Osteoblast (primary cell): ENCODE data around the gene UNC13C. TPM values are rescaled to one million over a fixed set of nuclear protein-coding genes. Genes with fewer than 3 reads are reported as not detected.

ENCODE experiments used
- DNase-seq: peaks from one replicate; pipeline ENCODE4 v3.0.0; 2011; ENCODE audit warnings: low spot score, mixed read lengths; ENCODE audit not compliant: insufficient read length; ENCODE audit errors: missing footprints
- H2AFZ ChIP-seq: 2 replicates; pipeline ENCODE4 v1.6.0; 2011; ENCODE audit warnings: mild to moderate bottlenecking, low read length
- H3K27ac ChIP-seq: 2 replicates; pipeline ENCODE4 v1.5.1; 2011; ENCODE audit warnings: mild to moderate bottlenecking, low read depth, low read length, moderate library complexity
- H3K27me3 ChIP-seq: 2 replicates; pipeline ENCODE4 v1.6.0; 2012; ENCODE audit warnings: mild to moderate bottlenecking, control low read depth, inconsistent platforms, low read length, moderate library complexity; ENCODE audit not compliant: insufficient read depth
- H3K36me3 ChIP-seq: 2 replicates; pipeline ENCODE4 v1.5.1; 2011; ENCODE audit warnings: mild to moderate bottlenecking, low read length, control low read depth, moderate library complexity; ENCODE audit not compliant: insufficient read depth
- H3K4me1 ChIP-seq: 2 replicates; pipeline ENCODE4 v1.5.1; 2011; ENCODE audit warnings: mild to moderate bottlenecking, low read length, control low read depth, moderate library complexity; ENCODE audit not compliant: insufficient read depth
- H3K4me2 ChIP-seq: 2 replicates; pipeline ENCODE4 v1.6.0; 2011; ENCODE audit warnings: mild to moderate bottlenecking, low read length; ENCODE audit not compliant: insufficient read depth
- H3K4me3 ChIP-seq: fragments of 200-600 bp; sonication (generic); 3 replicates; pipeline ENCODE4 v1.5.1; 2012; ENCODE audit warnings: mild to moderate bottlenecking, low read length, inconsistent platforms; ENCODE audit not compliant: insufficient read depth
- H3K79me2 ChIP-seq: 2 replicates; pipeline ENCODE4 v1.6.0; 2012; ENCODE audit warnings: mild to moderate bottlenecking, low read length, control low read depth, inconsistent platforms; ENCODE audit not compliant: insufficient read depth
- H3K9me3 ChIP-seq: 2 replicates; pipeline ENCODE4 v1.5.1; 2011; ENCODE audit warnings: low read depth, low read length, control low read depth
- H4K20me1 ChIP-seq: 2 replicates; pipeline ENCODE4 v1.6.0; 2012; ENCODE audit warnings: mild to moderate bottlenecking, low read length, control low read depth; ENCODE audit not compliant: insufficient read depth
- CTCF ChIP-seq: IDR thresholded peaks from 2 replicates; pipeline ENCODE4 v1.5.1; 2011; ENCODE audit warnings: mild to moderate bottlenecking, low read depth, low read length, moderate library complexity; ENCODE audit errors: extremely low read depth
- total RNA-seq: library from RNA; depleted of rRNA; stranded (reverse); fragments of >200 nt; gene quantifications from 2 replicates; pipeline ENCODE4 v1.2.3, GENCODE V29; 2012

Gene UNC13C
- total RNA-seq, 1 donor: not detected

- Histone ChIP-seq H3K4me3 (no peak overlapping the region), H3K4me1 (no peaks in the 10 kb centered on the region), H2AFZ (no peak overlapping the region), H3K9me3 (no peaks in the 10 kb centered on the region), H4K20me1 (no peaks in the 10 kb centered on the region), H3K36me3 (no peaks in the 10 kb centered on the region), H3K79me2 (no peaks in the 10 kb centered on the region), H3K4me2 (no peak overlapping the region), H3K27me3 (no peaks in the 10 kb centered on the region), H3K27ac (no peak overlapping the region)
- TF ChIP-seq CTCF: no peak
- DNase-seq: no peak
Observed at GRCh38 chr15:54576298-54576935, 598.2 kb downstream of the UNC13C start.

GRCh38 chr15:54577476-54578250, 599.4 kb downstream of the UNC13C start:
- TF ChIP-seq CTCF: no peak
- Histone ChIP-seq H3K27me3 (no peaks in the 10 kb centered on the region), H3K4me2 (no peak overlapping the region), H4K20me1 (no peaks in the 10 kb centered on the region), H3K9me3 (no peaks in the 10 kb centered on the region), H3K4me3 (no peak overlapping the region), H3K27ac (no peak overlapping the region), H3K4me1 (no peaks in the 10 kb centered on the region), H2AFZ (no peak overlapping the region), H3K79me2 (no peaks in the 10 kb centered on the region), H3K36me3 (no peaks in the 10 kb centered on the region)
- DNase-seq: no peak

- no peaks in the 10 kb centered on the region for H3K79me2 ChIP-seq
Observed at GRCh38 chr15:54579855-54580254, 601.6 kb downstream of the UNC13C start.

More at GRCh38 chr15:54579855-54580254, 601.6 kb downstream of the UNC13C start:
- Histone ChIP-seq H2AFZ (no peak overlapping the region), H3K36me3 (no peaks in the 10 kb centered on the region), H4K20me1 (no peaks in the 10 kb centered on the region), H3K27me3 (no peaks in the 10 kb centered on the region), H3K4me3 (no peak overlapping the region), H3K4me2 (no peak overlapping the region), H3K27ac (no peak overlapping the region), H3K9me3 (no peaks in the 10 kb centered on the region), H3K4me1 (no peaks in the 10 kb centered on the region)
- TF ChIP-seq CTCF: no peak
- DNase-seq: no peak
